WTC11 (cell line): ENCODE measurements around the gene UGGT1. TPM values are rescaled to one million over a fixed set of nuclear protein-coding genes. Genes with fewer than 3 reads are reported as not detected.

ENCODE experiments used
- ATAC-seq: fragments of 200-7000 bp; cut with Tn5 transposase; 2 replicates; pipeline ENCODE4 v1.10.0; 2021; ENCODE audit warnings: mild to moderate bottlenecking, moderate library complexity
- CTCF ChIA-PET: fragments of 300-600 bp; sonication (Branson Sonifier 250); formaldehyde crosslinking; loops from one replicate; lab custom pipeline; 2021; ENCODE audit warnings: antibody characterized with exemption; lab: Charles Lee
- POLR2A ChIA-PET: fragments of 350-600 bp; sonication (Branson Sonifier 250); formaldehyde crosslinking; loops from one replicate; lab custom pipeline; 2021; ENCODE audit warnings: antibody characterized with exemption; lab: Charles Lee
- DNase-seq: peaks from one replicate; pipeline ENCODE4 v3.0.0; 2021; ENCODE audit warnings: low spot score
- H3K27ac Mint-ChIP-seq: 2 replicates; pipeline ENCODE4 v1.8.0; 2021; ENCODE audit warnings: mixed read lengths
- H3K27me3 Mint-ChIP-seq: 2 replicates; pipeline ENCODE4 v1.8.0; 2021; ENCODE audit warnings: low read depth, mild to moderate bottlenecking, moderate library complexity, mixed read lengths
- H3K36me3 Mint-ChIP-seq: 2 replicates; pipeline ENCODE4 v1.8.0; 2021; ENCODE audit warnings: mixed read lengths
- H3K4me1 Mint-ChIP-seq: 2 replicates; pipeline ENCODE4 v1.8.0; 2022; ENCODE audit warnings: mixed read lengths
- H3K4me3 Mint-ChIP-seq: 2 replicates; pipeline ENCODE4 v1.8.0; 2021; ENCODE audit warnings: mild to moderate bottlenecking, moderate library complexity, mixed read lengths
- H3K9me3 Mint-ChIP-seq: 2 replicates; pipeline ENCODE4 v1.8.0; 2021; ENCODE audit warnings: mixed read lengths
- ATF1 ChIP-seq: sonication (generic); formaldehyde crosslinking; IDR thresholded peaks from 2 replicates; pipeline ENCODE4 v1.8.1; 2023; ENCODE audit warnings: mild to moderate bottlenecking, moderate library complexity, missing genetic modification reagents
- GABPB1 ChIP-seq: sonication (generic); formaldehyde crosslinking; IDR thresholded peaks from 2 replicates; pipeline ENCODE4 v1.8.1; 2023; ENCODE audit warnings: mild to moderate bottlenecking, missing genetic modification reagents
- GRHL2 ChIP-seq: fragments of 250-450 bp; sonication (Bioruptor Pico); IDR thresholded peaks from 2 replicates; pipeline ENCODE4 v1.8.0; 2022; ENCODE audit warnings: mild to moderate bottlenecking, moderate library complexity; ENCODE audit not compliant: insufficient replicate concordance, severe bottlenecking
- KAT7 ChIP-seq: sonication (generic); formaldehyde crosslinking; IDR thresholded peaks from 2 replicates; pipeline ENCODE4 v1.8.1; 2023; ENCODE audit warnings: missing genetic modification reagents, mild to moderate bottlenecking, borderline replicate concordance
- SOX15 ChIP-seq: fragments of 250-450 bp; sonication (Bioruptor Pico); IDR thresholded peaks from 2 replicates; pipeline ENCODE4 v1.9.0; 2021; ENCODE audit warnings: mild to moderate bottlenecking
- ZNF138 ChIP-seq: sonication (generic); formaldehyde crosslinking; conservative IDR thresholded peaks from 2 replicates; pipeline ENCODE4 v1.8.1; 2022; ENCODE audit warnings: mild to moderate bottlenecking, moderate library complexity, missing genetic modification reagents
- ZNF416 ChIP-seq: fragments of 250-450 bp; sonication (Bioruptor Pico); IDR thresholded peaks from 2 replicates; pipeline ENCODE4 v1.9.0; 2021; ENCODE audit warnings: mild to moderate bottlenecking, inconsistent platforms
- total RNA-seq: library from RNA; stranded (reverse); gene quantifications from 3 replicates; pipeline ENCODE4 v1.2.3, GENCODE V29; 2021
- TF ChIP-seq, protein P1 (sequence below): sonication (generic); formaldehyde crosslinking; IDR thresholded peaks from 2 replicates; pipeline ENCODE4 v1.8.0; 2023; ENCODE audit warnings: missing genetic modification reagents, mild to moderate bottlenecking, borderline replicate concordance
- TF ChIP-seq, protein P2 (sequence below): sonication (generic); formaldehyde crosslinking; IDR thresholded peaks from 2 replicates; pipeline ENCODE4 v1.8.1; 2022; ENCODE audit warnings: low read depth, mild to moderate bottlenecking, moderate library complexity, missing genetic modification reagents, borderline replicate concordance
- TF ChIP-seq, protein P3 (sequence below): sonication (generic); formaldehyde crosslinking; IDR thresholded peaks from 2 replicates; pipeline ENCODE4 v1.8.1; 2023; ENCODE audit warnings: mild to moderate bottlenecking, missing genetic modification reagents
- TF ChIP-seq, protein P4 (sequence below): sonication (generic); formaldehyde crosslinking; IDR thresholded peaks from 2 replicates; pipeline ENCODE4 v1.8.0; 2022; ENCODE audit warnings: mild to moderate bottlenecking, missing genetic modification reagents
- TF ChIP-seq, protein P5 (sequence below): sonication (generic); formaldehyde crosslinking; conservative IDR thresholded peaks from 2 replicates; pipeline ENCODE4 v1.8.1; 2023; ENCODE audit warnings: mild to moderate bottlenecking, low read depth, missing genetic modification reagents, moderate library complexity

The UGGT1 gene
- total RNA-seq, 1 experiment from 2014 or later, result 57.9 TPM

DNA sequence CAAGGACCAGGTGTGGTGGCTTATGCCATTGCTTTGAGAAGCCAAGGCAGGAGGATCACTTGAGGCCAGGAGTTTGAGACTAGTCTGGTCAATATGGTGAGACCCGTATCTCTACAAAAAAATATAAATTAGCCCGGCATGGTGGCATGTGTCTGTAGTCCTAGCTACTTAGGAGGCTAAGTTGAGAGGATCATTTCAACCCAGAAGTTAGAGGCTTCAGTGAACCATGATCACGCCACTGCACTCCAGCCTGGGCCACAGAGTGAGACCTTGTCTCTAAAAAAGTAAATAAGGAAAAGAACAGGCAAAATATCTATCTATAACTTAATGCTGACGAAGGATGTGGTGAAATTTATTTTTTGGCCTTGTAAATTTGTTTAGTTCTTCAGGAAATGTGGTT, 78.1 kb downstream of the UGGT1 start:
- TF ChIP-seq ZNF138 (CRISPR knock-in tag), result no peak
- no peak for TF ChIP-seq ATF1 (CRISPR knock-in tag)
- TF ChIP-seq, protein P1, sequence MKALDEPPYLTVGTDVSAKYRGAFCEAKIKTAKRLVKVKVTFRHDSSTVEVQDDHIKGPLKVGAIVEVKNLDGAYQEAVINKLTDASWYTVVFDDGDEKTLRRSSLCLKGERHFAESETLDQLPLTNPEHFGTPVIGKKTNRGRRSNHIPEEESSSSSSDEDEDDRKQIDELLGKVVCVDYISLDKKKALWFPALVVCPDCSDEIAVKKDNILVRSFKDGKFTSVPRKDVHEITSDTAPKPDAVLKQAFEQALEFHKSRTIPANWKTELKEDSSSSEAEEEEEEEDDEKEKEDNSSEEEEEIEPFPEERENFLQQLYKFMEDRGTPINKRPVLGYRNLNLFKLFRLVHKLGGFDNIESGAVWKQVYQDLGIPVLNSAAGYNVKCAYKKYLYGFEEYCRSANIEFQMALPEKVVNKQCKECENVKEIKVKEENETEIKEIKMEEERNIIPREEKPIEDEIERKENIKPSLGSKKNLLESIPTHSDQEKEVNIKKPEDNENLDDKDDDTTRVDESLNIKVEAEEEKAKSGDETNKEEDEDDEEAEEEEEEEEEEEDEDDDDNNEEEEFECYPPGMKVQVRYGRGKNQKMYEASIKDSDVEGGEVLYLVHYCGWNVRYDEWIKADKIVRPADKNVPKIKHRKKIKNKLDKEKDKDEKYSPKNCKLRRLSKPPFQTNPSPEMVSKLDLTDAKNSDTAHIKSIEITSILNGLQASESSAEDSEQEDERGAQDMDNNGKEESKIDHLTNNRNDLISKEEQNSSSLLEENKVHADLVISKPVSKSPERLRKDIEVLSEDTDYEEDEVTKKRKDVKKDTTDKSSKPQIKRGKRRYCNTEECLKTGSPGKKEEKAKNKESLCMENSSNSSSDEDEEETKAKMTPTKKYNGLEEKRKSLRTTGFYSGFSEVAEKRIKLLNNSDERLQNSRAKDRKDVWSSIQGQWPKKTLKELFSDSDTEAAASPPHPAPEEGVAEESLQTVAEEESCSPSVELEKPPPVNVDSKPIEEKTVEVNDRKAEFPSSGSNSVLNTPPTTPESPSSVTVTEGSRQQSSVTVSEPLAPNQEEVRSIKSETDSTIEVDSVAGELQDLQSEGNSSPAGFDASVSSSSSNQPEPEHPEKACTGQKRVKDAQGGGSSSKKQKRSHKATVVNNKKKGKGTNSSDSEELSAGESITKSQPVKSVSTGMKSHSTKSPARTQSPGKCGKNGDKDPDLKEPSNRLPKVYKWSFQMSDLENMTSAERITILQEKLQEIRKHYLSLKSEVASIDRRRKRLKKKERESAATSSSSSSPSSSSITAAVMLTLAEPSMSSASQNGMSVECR, result no peak
- TF ChIP-seq, protein P2, sequence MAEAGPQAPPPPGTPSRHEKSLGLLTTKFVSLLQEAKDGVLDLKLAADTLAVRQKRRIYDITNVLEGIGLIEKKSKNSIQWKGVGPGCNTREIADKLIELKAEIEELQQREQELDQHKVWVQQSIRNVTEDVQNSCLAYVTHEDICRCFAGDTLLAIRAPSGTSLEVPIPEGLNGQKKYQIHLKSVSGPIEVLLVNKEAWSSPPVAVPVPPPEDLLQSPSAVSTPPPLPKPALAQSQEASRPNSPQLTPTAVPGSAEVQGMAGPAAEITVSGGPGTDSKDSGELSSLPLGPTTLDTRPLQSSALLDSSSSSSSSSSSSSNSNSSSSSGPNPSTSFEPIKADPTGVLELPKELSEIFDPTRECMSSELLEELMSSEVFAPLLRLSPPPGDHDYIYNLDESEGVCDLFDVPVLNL (CRISPR knock-in tag), result no peak
- TF ChIP-seq, protein P3, sequence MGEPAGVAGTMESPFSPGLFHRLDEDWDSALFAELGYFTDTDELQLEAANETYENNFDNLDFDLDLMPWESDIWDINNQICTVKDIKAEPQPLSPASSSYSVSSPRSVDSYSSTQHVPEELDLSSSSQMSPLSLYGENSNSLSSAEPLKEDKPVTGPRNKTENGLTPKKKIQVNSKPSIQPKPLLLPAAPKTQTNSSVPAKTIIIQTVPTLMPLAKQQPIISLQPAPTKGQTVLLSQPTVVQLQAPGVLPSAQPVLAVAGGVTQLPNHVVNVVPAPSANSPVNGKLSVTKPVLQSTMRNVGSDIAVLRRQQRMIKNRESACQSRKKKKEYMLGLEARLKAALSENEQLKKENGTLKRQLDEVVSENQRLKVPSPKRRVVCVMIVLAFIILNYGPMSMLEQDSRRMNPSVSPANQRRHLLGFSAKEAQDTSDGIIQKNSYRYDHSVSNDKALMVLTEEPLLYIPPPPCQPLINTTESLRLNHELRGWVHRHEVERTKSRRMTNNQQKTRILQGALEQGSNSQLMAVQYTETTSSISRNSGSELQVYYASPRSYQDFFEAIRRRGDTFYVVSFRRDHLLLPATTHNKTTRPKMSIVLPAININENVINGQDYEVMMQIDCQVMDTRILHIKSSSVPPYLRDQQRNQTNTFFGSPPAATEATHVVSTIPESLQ (CRISPR knock-in tag), result no peak
- TF ChIP-seq KAT7 (CRISPR knock-in tag), result no peak
- no peak for TF ChIP-seq SOX15
- TF ChIP-seq ZNF416 (CRISPR knock-in tag), result no peak
- TF ChIP-seq GRHL2 (CRISPR knock-in tag), result no peak
- no peak overlapping the region for H3K27ac Mint-ChIP-seq
- H3K9me3 Mint-ChIP-seq, result no peaks in the 10 kb centered on the region
- no peaks in the 10 kb centered on the region for H3K27me3 Mint-ChIP-seq
- ChIA-PET CTCF (interaction anchor here (1.5 kb wide), 1 partner anchor 10 kb away, joined by 3 read pairs; no protein-coding TSS in a partner anchor), POLR2A (interaction anchor here (0.6 kb wide), 1 partner anchor 89 kb away, joined by 6 read pairs; no protein-coding TSS in a partner anchor)
- H3K4me1 Mint-ChIP-seq, result peaks cover 11% of the 10 kb centered on the region
- DNase-seq (no peak), ATAC-seq (no peak)
- no peak overlapping the region for H3K4me3 Mint-ChIP-seq
- H3K36me3 Mint-ChIP-seq, result peaks cover 60% of the 10 kb centered on the region

DNA sequence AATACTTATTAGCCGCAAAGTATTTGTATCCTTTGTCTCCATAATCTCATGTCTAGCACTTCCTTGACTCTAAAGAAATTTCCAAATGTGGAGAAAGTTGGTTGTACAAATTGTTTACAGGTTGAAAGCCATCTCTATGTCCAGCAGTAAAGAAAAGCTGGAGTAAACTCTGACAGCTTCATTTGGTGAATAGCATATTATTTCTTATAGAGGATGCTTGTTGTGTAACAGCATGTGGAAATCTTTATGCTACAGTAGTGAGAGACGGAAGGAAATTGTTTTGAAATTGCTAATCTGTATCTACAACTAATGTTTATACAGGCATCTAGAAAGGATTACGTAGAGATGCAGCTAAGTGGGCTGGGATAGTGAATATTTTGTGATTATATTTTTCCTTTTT, 78.5 kb downstream of the UGGT1 start:
- POLR2A ChIA-PET, result no interaction called here
- no peak overlapping the region for H3K4me3 Mint-ChIP-seq
- DNase-seq, result no peak
- CTCF ChIA-PET, result no interaction called here
- H3K36me3 Mint-ChIP-seq, result peaks cover 59% of the 10 kb centered on the region
- H3K4me1 Mint-ChIP-seq, result peaks cover 11% of the 10 kb centered on the region
- ATAC-seq, result no peak
- TF ChIP-seq, protein P4, sequence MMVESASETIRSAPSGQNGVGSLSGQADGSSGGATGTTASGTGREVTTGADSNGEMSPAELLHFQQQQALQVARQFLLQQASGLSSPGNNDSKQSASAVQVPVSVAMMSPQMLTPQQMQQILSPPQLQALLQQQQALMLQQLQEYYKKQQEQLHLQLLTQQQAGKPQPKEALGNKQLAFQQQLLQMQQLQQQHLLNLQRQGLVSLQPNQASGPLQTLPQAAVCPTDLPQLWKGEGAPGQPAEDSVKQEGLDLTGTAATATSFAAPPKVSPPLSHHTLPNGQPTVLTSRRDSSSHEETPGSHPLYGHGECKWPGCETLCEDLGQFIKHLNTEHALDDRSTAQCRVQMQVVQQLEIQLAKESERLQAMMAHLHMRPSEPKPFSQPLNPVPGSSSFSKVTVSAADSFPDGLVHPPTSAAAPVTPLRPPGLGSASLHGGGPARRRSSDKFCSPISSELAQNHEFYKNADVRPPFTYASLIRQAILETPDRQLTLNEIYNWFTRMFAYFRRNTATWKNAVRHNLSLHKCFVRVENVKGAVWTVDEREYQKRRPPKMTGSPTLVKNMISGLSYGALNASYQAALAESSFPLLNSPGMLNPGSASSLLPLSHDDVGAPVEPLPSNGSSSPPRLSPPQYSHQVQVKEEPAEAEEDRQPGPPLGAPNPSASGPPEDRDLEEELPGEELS (CRISPR knock-in tag), result no peak
- H3K27ac Mint-ChIP-seq, result no peak overlapping the region
- H3K9me3 Mint-ChIP-seq, result no peaks in the 10 kb centered on the region
- H3K27me3 Mint-ChIP-seq, result no peaks in the 10 kb centered on the region

DNA sequence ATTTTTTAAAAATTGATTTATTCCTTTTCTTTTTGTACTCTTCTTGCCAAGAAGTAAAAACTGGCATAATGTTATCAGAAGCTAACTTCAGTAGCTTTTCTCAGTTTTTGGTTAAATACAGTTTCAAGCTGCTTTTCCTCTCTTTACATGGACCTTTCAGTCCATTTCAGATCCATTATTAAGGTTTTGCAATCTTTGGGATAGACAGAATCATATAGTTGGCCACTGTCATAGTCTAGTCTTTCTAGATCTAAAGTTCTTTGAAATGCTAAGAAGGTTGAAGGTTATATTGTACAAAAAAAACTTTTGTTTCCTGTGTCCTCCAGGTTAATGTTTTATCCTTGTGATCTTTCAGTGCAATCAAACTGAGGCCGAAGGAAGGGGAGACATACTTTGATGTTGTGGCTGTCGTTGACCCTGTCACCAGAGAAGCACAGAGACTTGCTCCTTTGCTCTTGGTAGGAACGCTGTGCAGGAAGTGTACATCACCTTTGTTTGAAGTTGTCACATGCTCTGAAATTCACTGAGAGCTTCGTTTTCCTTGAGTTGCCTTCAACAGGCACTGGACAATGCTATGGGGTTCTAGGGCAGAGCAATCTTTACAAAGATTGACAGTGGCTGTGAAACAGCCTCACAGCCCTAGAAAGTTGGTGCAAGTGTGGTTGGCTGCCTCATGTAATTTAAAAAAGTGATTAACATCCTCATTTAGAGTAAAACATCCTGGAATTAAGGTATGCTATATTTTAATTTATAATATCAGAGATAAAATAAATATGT, 79.1 kb downstream of the UGGT1 start:
- Mint-ChIP-seq H3K27me3 (no peaks in the 10 kb centered on the region), H3K27ac (no peak overlapping the region), H3K9me3 (no peaks in the 10 kb centered on the region), H3K4me1 (peaks cover 11% of the 10 kb centered on the region), H3K36me3 (peaks cover 60% of the 10 kb centered on the region), H3K4me3 (no peak overlapping the region)
- POLR2A ChIA-PET, result no interaction called here
- ATAC-seq, result no peak
- CTCF ChIA-PET, result interaction anchor here (0.8 kb wide), 1 partner anchor 9 kb away, joined by 3 read pairs; no protein-coding TSS in a partner anchor
- no peak for DNase-seq
- peak; percentile 85 for TF ChIP-seq GABPB1 (CRISPR knock-in tag)
- TF ChIP-seq, protein P5, sequence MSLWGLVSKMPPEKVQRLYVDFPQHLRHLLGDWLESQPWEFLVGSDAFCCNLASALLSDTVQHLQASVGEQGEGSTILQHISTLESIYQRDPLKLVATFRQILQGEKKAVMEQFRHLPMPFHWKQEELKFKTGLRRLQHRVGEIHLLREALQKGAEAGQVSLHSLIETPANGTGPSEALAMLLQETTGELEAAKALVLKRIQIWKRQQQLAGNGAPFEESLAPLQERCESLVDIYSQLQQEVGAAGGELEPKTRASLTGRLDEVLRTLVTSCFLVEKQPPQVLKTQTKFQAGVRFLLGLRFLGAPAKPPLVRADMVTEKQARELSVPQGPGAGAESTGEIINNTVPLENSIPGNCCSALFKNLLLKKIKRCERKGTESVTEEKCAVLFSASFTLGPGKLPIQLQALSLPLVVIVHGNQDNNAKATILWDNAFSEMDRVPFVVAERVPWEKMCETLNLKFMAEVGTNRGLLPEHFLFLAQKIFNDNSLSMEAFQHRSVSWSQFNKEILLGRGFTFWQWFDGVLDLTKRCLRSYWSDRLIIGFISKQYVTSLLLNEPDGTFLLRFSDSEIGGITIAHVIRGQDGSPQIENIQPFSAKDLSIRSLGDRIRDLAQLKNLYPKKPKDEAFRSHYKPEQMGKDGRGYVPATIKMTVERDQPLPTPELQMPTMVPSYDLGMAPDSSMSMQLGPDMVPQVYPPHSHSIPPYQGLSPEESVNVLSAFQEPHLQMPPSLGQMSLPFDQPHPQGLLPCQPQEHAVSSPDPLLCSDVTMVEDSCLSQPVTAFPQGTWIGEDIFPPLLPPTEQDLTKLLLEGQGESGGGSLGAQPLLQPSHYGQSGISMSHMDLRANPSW (CRISPR knock-in tag), result no peak
